ENCODE results near the gene THEMIS2. TPM values are rescaled to one million over a fixed set of nuclear protein-coding genes. Genes with fewer than 3 reads are reported as not detected.

THEMIS2 gene
- total RNA-seq, 1 donor: 1.2 TPM

- H3K4me3 ChIP-seq (ENCODE audit: low read depth, low read length): no peak overlapping the region
- DNase-seq (ENCODE audit: low read depth): no peak
- TF ChIP-seq CTCF (IDR thresholded peaks at IDR 0.05; ENCODE audit: insufficient read depth, low read length): no peak
Observed at GRCh38 chr1:27885621-27886352, 13.4 kb downstream of the THEMIS2 start.

DNA sequence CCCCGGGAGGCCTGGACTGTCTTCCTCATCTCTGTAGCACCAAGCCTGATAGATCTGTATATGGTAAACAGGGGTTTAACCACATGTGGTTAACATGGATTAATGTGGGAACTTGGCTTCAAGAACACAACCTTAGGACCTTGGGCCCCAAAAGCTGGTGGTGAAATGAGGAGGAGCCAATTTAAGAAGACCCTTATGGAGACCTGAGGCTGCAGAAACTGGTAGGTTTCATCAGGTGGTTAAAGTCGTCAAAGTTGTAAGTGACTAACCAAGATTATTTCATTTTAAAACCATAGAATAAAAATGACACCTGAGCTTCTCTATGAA is 14.0 kb downstream of the THEMIS2 start:
- no peak overlapping the region for H3K4me3 ChIP-seq (ENCODE audit: low read depth, low read length)
- TF ChIP-seq CTCF (IDR thresholded peaks at IDR 0.05; ENCODE audit: insufficient read depth, low read length): no peak
- DNase-seq (ENCODE audit: low read depth): no peak

DNA sequence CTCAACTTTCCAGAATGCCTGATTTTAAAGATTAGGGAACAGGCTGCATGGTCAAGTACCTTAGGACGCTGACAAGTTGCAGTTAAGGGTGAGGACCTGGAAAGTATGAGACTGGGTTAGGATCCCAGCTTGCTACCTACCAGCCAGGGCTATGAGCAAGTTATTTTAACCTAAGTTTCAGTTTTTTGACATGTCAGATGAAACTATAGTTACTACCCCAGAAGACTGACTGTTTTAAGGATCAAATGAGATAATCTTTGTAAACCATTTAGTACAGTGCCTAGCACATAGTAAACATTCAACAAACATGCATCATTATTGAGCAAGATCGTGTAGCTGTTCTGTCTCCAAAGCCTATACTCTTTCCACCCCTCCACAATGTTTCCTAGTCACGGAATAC is 14.4 kb downstream of the THEMIS2 start:
- no peak for TF ChIP-seq CTCF (IDR thresholded peaks at IDR 0.05; ENCODE audit: insufficient read depth, low read length)
- H3K4me3 ChIP-seq (ENCODE audit: low read depth, low read length): no peak overlapping the region

GRCh38 chr1:27887215-27888021 is 15.1 kb downstream of the THEMIS2 start:
- no peak for DNase-seq (ENCODE audit: low read depth)
- H3K4me3 ChIP-seq (ENCODE audit: low read depth, low read length): no peak overlapping the region
- no peak for TF ChIP-seq CTCF (IDR thresholded peaks at IDR 0.05; ENCODE audit: insufficient read depth, low read length)

More for the DNA sequence above, 14.4 kb downstream of the THEMIS2 start:
- DNase-seq (ENCODE audit: low read depth): no peak

- no peak for DNase-seq (ENCODE audit: low read depth)
- no peak overlapping the region for H3K4me3 ChIP-seq (ENCODE audit: low read depth, low read length)
- no peak for TF ChIP-seq CTCF (IDR thresholded peaks at IDR 0.05; ENCODE audit: insufficient read depth, low read length)
Observed at GRCh38 chr1:27889506-27889905, 17.2 kb downstream of the THEMIS2 start.

DNA sequence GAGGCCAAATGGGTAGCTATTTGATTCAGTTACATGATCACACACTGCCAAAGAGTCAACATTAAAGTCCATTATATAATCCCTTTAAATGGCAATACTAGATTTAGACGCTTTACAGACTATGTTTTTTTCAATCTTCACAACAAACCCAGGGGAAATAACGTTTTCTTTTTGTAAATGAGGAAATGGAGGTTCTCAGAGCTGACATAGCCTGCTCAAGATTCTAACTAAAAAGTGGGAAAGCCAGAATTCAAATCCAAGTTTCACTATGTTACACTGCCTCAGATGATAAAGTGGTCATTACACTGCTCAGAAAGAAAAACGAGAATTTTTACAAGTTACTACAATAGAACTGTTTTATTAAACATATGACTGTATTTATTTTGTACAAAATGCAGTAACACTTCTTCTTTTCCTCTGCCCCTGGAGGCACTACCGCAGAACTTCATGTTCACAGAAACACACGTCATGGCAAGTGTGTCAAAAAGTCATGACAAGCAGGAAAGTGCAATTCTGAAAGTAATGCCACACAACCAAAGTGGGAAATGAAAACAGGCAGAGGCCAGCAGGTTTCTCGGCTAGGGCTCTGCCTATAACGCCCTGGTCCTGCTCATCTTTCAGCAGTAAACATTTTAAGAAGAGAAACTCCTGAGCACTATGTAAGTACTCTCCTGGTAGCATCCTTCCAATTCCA is 19.0 kb downstream of the THEMIS2 start:
- TF ChIP-seq CTCF (IDR thresholded peaks at IDR 0.05; ENCODE audit: insufficient read depth, low read length): no peak

More for the DNA sequence above, 19.0 kb downstream of the THEMIS2 start:
- no peak overlapping the region for H3K4me3 ChIP-seq (ENCODE audit: low read depth, low read length)
- no peak for DNase-seq (ENCODE audit: low read depth)

All from fibroblast of the aortic adventitia (primary cell).